GOT3 (cell line): ENCODE data around the gene LARGE1.
"Not testable (repeated sequence)": the region's sequence is repeated elsewhere in the genome, so short reads cannot be mapped to it uniquely, and the experiment has no call there.

Experiments
- DNase-seq: peaks from one replicate; lab custom pipeline; 2025; ENCODE audit warnings: mixed read lengths; lab: John Stamatoyannopoulos, UW

Gene LARGE1

GRCh38 chr22:33418484-33418883 is 501.8 kb downstream of the LARGE1 start:
- no peak for DNase-seq

GRCh38 chr22:33415401-33415800 is 504.9 kb downstream of the LARGE1 start:
- no peak for DNase-seq

GRCh38 chr22:33409079-33409478 is 511.2 kb downstream of the LARGE1 start:
- DNase-seq, result no peak

- no peak for DNase-seq
These were observed 515.1 kb downstream of the LARGE1 start for GRCh38 chr22:33405194-33405593.

- DNase-seq, result no peak
These were observed 515.6 kb downstream of the LARGE1 start for GRCh38 chr22:33404723-33405122.

GRCh38 chr22:33402325-33402724 is 518.0 kb downstream of the LARGE1 start:
- DNase-seq, result no peak

GRCh38 chr22:33401291-33401690 is 519.0 kb downstream of the LARGE1 start:
- no peak for DNase-seq

GRCh38 chr22:33400891-33401290 is 519.4 kb downstream of the LARGE1 start:
- no peak for DNase-seq

GRCh38 chr22:33400061-33400840 is 520.0 kb downstream of the LARGE1 start:
- no peak for DNase-seq

GRCh38 chr22:33397381-33397907 is 522.8 kb downstream of the LARGE1 start:
- no peak for DNase-seq

GRCh38 chr22:33393432-33393831 is 526.8 kb downstream of the LARGE1 start:
- DNase-seq, result no peak

- DNase-seq, result no peak
These were observed 529.0 kb downstream of the LARGE1 start for GRCh38 chr22:33391298-33391697.

GRCh38 chr22:33389936-33390335 is 530.3 kb downstream of the LARGE1 start:
- no peak for DNase-seq

GRCh38 chr22:33386270-33386669 is 534.0 kb downstream of the LARGE1 start:
- no peak for DNase-seq

- DNase-seq, result no peak
These were observed 534.7 kb downstream of the LARGE1 start for GRCh38 chr22:33385611-33386010.

GRCh38 chr22:33382436-33382835 is 537.8 kb downstream of the LARGE1 start:
- no peak for DNase-seq

GRCh38 chr22:33381531-33382406 is 538.5 kb downstream of the LARGE1 start:
- no peak for DNase-seq

GRCh38 chr22:33380789-33381530 is 539.3 kb downstream of the LARGE1 start:
- no peak for DNase-seq

GRCh38 chr22:33379836-33380235 is 540.4 kb downstream of the LARGE1 start:
- DNase-seq, result no peak

- DNase-seq, result no peak
These were observed 547.4 kb downstream of the LARGE1 start for GRCh38 chr22:33372875-33373274.

GRCh38 chr22:33363256-33363655 is 557.0 kb downstream of the LARGE1 start:
- not testable (repeated sequence) for DNase-seq

- no peak for DNase-seq
These were observed 557.6 kb downstream of the LARGE1 start for GRCh38 chr22:33362702-33363101.
